ENCODE data around the gene STMP1.

The STMP1 gene

GRCh38 chr7:135644729-135645128 is 17.6 kb upstream of the STMP1 start:
- H3K27ac ChIP-seq (ENCODE audit: low read depth, low read length) = no peak overlapping the region
- H3K4me3 ChIP-seq (ENCODE audit: low read depth in 1 of 5, low read length in 5 of 5) = no peak overlapping the region
- H3K27me3 ChIP-seq (ENCODE audit: control insufficient read depth in 5 of 5, insufficient read depth in 4 of 5, low read length in 5 of 5) = no peaks in the 10 kb centered on the region
- H3K4me1 ChIP-seq (ENCODE audit: control insufficient read depth in 5 of 5, insufficient read depth in 5 of 5, low read length in 5 of 5) = no peaks in the 10 kb centered on the region
- H3K9ac ChIP-seq (ENCODE audit: low read length in 5 of 5) = no peak overlapping the region
- H3K9me3 ChIP-seq (ENCODE audit: control insufficient read depth in 5 of 5, low read length in 5 of 5) = no peaks in the 10 kb centered on the region
- H3K36me3 ChIP-seq (ENCODE audit: control insufficient read depth in 5 of 5, insufficient read depth in 5 of 5, low read length in 5 of 5) = peaks cover 22 to 78% (median 32%) of the 10 kb centered on the region in 5 donors

- H3K27me3 ChIP-seq (ENCODE audit: control insufficient read depth in 5 of 5, insufficient read depth in 4 of 5, low read length in 5 of 5) = no peaks in the 10 kb centered on the region
- H3K9ac ChIP-seq (ENCODE audit: low read length in 5 of 5) = no peak overlapping the region
- H3K27ac ChIP-seq (ENCODE audit: low read depth, low read length) = no peak overlapping the region
- no peaks in the 10 kb centered on the region for H3K4me1 ChIP-seq (ENCODE audit: control insufficient read depth in 5 of 5, insufficient read depth in 5 of 5, low read length in 5 of 5)
- peaks cover 22 to 73% (median 32%) of the 10 kb centered on the region in 5 donors for H3K36me3 ChIP-seq (ENCODE audit: control insufficient read depth in 5 of 5, insufficient read depth in 5 of 5, low read length in 5 of 5)
- H3K4me3 ChIP-seq (ENCODE audit: low read depth in 1 of 5, low read length in 5 of 5) = no peak overlapping the region
- no peaks in the 10 kb centered on the region for H3K9me3 ChIP-seq (ENCODE audit: control insufficient read depth in 5 of 5, low read length in 5 of 5)
Measured at GRCh38 chr7:135645296-135645904, 16.9 kb upstream of the STMP1 start.

GRCh38 chr7:135647755-135648154 is 14.6 kb upstream of the STMP1 start:
- Histone ChIP-seq H3K27ac (ENCODE audit: low read depth, low read length) (no peak overlapping the region), H3K9me3 (ENCODE audit: control insufficient read depth in 5 of 5, low read length in 5 of 5) (no peaks in the 10 kb centered on the region), H3K36me3 (ENCODE audit: control insufficient read depth in 5 of 5, insufficient read depth in 5 of 5, low read length in 5 of 5) (peaks cover 16 to 54% (median 31%) of the 10 kb centered on the region in 5 donors), H3K4me1 (ENCODE audit: control insufficient read depth in 5 of 5, insufficient read depth in 5 of 5, low read length in 5 of 5) (no peaks in the 10 kb centered on the region), H3K27me3 (ENCODE audit: control insufficient read depth in 5 of 5, insufficient read depth in 4 of 5, low read length in 5 of 5) (no peaks in the 10 kb centered on the region), H3K9ac (ENCODE audit: low read length in 5 of 5) (no peak overlapping the region), H3K4me3 (ENCODE audit: low read depth in 1 of 5, low read length in 5 of 5) (no peak overlapping the region)

- peaks cover 15 to 49% (median 27%) of the 10 kb centered on the region in 5 donors for H3K36me3 ChIP-seq (ENCODE audit: control insufficient read depth in 5 of 5, insufficient read depth in 5 of 5, low read length in 5 of 5)
- no peaks in the 10 kb centered on the region for H3K9me3 ChIP-seq (ENCODE audit: control insufficient read depth in 5 of 5, low read length in 5 of 5)
- no peaks in the 10 kb centered on the region for H3K27me3 ChIP-seq (ENCODE audit: control insufficient read depth in 5 of 5, insufficient read depth in 4 of 5, low read length in 5 of 5)
- no peaks in the 10 kb centered on the region for H3K4me1 ChIP-seq (ENCODE audit: control insufficient read depth in 5 of 5, insufficient read depth in 5 of 5, low read length in 5 of 5)
- H3K4me3 ChIP-seq (ENCODE audit: low read depth in 1 of 5, low read length in 5 of 5) = no peak overlapping the region
- no peak overlapping the region for H3K9ac ChIP-seq (ENCODE audit: low read length in 5 of 5)
- H3K27ac ChIP-seq (ENCODE audit: low read depth, low read length) = no peak overlapping the region
Measured at GRCh38 chr7:135648235-135648634, 14.1 kb upstream of the STMP1 start.

- no peaks in the 10 kb centered on the region for H3K9me3 ChIP-seq (ENCODE audit: control insufficient read depth in 5 of 5, low read length in 5 of 5)
- no peaks in the 10 kb centered on the region for H3K27me3 ChIP-seq (ENCODE audit: control insufficient read depth in 5 of 5, insufficient read depth in 4 of 5, low read length in 5 of 5)
- no peak overlapping the region for H3K27ac ChIP-seq (ENCODE audit: low read depth, low read length)
- no peaks in the 10 kb centered on the region for H3K4me1 ChIP-seq (ENCODE audit: control insufficient read depth in 5 of 5, insufficient read depth in 5 of 5, low read length in 5 of 5)
- peaks cover 5 to 26% (median 13%) of the 10 kb centered on the region in 5 donors for H3K36me3 ChIP-seq (ENCODE audit: control insufficient read depth in 5 of 5, insufficient read depth in 5 of 5, low read length in 5 of 5)
- H3K4me3 ChIP-seq (ENCODE audit: low read depth in 1 of 5, low read length in 5 of 5) = peak overlapping the region in 2 of 5 donors; percentile 7 to 46
- no peak overlapping the region for H3K9ac ChIP-seq (ENCODE audit: low read length in 5 of 5)
Measured at GRCh38 chr7:135650831-135651573, 11.3 kb upstream of the STMP1 start.

GRCh38 chr7:135653340-135654080 is 8.8 kb upstream of the STMP1 start:
- H3K4me3 ChIP-seq (ENCODE audit: low read depth in 1 of 5, low read length in 5 of 5) = no peak overlapping the region
- no peaks in the 10 kb centered on the region for H3K9me3 ChIP-seq (ENCODE audit: control insufficient read depth in 5 of 5, low read length in 5 of 5)
- H3K9ac ChIP-seq (ENCODE audit: low read length in 5 of 5) = no peak overlapping the region
- H3K36me3 ChIP-seq (ENCODE audit: control insufficient read depth in 5 of 5, insufficient read depth in 5 of 5, low read length in 5 of 5) = peaks cover 0 to 8% (median 3%) of the 10 kb centered on the region in 5 donors
- H3K4me1 ChIP-seq (ENCODE audit: control insufficient read depth in 5 of 5, insufficient read depth in 5 of 5, low read length in 5 of 5) = no peaks in the 10 kb centered on the region
- no peak overlapping the region for H3K27ac ChIP-seq (ENCODE audit: low read depth, low read length)
- H3K27me3 ChIP-seq (ENCODE audit: control insufficient read depth in 5 of 5, insufficient read depth in 4 of 5, low read length in 5 of 5) = no peaks in the 10 kb centered on the region

GRCh38 chr7:135658564-135658963 is 3.8 kb upstream of the STMP1 start:
- no peaks in the 10 kb centered on the region for H3K9me3 ChIP-seq (ENCODE audit: control insufficient read depth in 5 of 5, low read length in 5 of 5)
- no peak overlapping the region for H3K9ac ChIP-seq (ENCODE audit: low read length in 5 of 5)
- H3K27me3 ChIP-seq (ENCODE audit: control insufficient read depth in 5 of 5, insufficient read depth in 4 of 5, low read length in 5 of 5) = no peaks in the 10 kb centered on the region
- H3K4me1 ChIP-seq (ENCODE audit: control insufficient read depth in 5 of 5, insufficient read depth in 5 of 5, low read length in 5 of 5) = peaks cover 0 to 19% (median 12%) of the 10 kb centered on the region in 5 donors
- H3K36me3 ChIP-seq (ENCODE audit: control insufficient read depth in 5 of 5, insufficient read depth in 5 of 5, low read length in 5 of 5) = no peaks in the 10 kb centered on the region
- H3K4me3 ChIP-seq (ENCODE audit: low read depth in 1 of 5, low read length in 5 of 5) = no peak overlapping the region
- no peak overlapping the region for H3K27ac ChIP-seq (ENCODE audit: low read depth, low read length)

- Histone ChIP-seq H3K27ac (ENCODE audit: low read depth, low read length) (no peak overlapping the region), H3K4me3 (ENCODE audit: low read depth in 1 of 5, low read length in 5 of 5) (no peak overlapping the region), H3K36me3 (ENCODE audit: control insufficient read depth in 5 of 5, insufficient read depth in 5 of 5, low read length in 5 of 5) (no peaks in the 10 kb centered on the region), H3K9me3 (ENCODE audit: control insufficient read depth in 5 of 5, low read length in 5 of 5) (no peaks in the 10 kb centered on the region), H3K4me1 (ENCODE audit: control insufficient read depth in 5 of 5, insufficient read depth in 5 of 5, low read length in 5 of 5) (peaks cover 0 to 26% (median 19%) of the 10 kb centered on the region in 5 donors), H3K9ac (ENCODE audit: low read length in 5 of 5) (no peak overlapping the region), H3K27me3 (ENCODE audit: control insufficient read depth in 5 of 5, insufficient read depth in 4 of 5, low read length in 5 of 5) (no peaks in the 10 kb centered on the region)
Measured at GRCh38 chr7:135659159-135659846, 3.0 kb upstream of the STMP1 start.

- peaks cover 0 to 39% (median 30%) of the 10 kb centered on the region in 5 donors for H3K4me1 ChIP-seq (ENCODE audit: control insufficient read depth in 5 of 5, insufficient read depth in 5 of 5, low read length in 5 of 5)
Measured at GRCh38 chr7:135661311-135662122, 797 bp upstream of the STMP1 start.

More at GRCh38 chr7:135661311-135662122, 797 bp upstream of the STMP1 start:
- Histone ChIP-seq H3K9ac (ENCODE audit: low read length in 5 of 5) (peak overlapping the region in 4 of 5 donors; percentile 54 to 99 (median 80)), H3K27me3 (ENCODE audit: control insufficient read depth in 5 of 5, insufficient read depth in 4 of 5, low read length in 5 of 5) (no peaks in the 10 kb centered on the region), H3K9me3 (ENCODE audit: control insufficient read depth in 5 of 5, low read length in 5 of 5) (no peaks in the 10 kb centered on the region), H3K4me3 (ENCODE audit: low read depth in 1 of 5, low read length in 5 of 5) (peak overlapping the region; percentile 82 to 96 (median 92)), H3K27ac (ENCODE audit: low read depth, low read length) (peak overlapping the region; percentile 100), H3K36me3 (ENCODE audit: control insufficient read depth in 5 of 5, insufficient read depth in 5 of 5, low read length in 5 of 5) (no peaks in the 10 kb centered on the region)
